ENCODE measurements around the gene TRIM39. TPM values are rescaled to one million over a fixed set of nuclear protein-coding genes. Genes with fewer than 3 reads are reported as not detected.

TRIM39 gene
- total and polyA plus RNA-seq, 8 donors: 5.6 to 12.5 (median 6.9) TPM

GRCh38 chr6:30349421-30350177, 22.9 kb downstream of the TRIM39 start:
- 47 to 50% methylated on average over 3 of the region's 3 CpGs for WGBS, 2 donors
- no peak for ATAC-seq
- no peaks in the 10 kb centered on the region for H3K36me3 ChIP-seq
- H3K9me3 ChIP-seq: no peaks in the 10 kb centered on the region
- intact Hi-C loops (cut with DNase I): no loop called here
- no peak for TF ChIP-seq CTCF (IDR thresholded peaks at IDR 0.05)
- peaks cover 0 to 3% (median 0%) of the 10 kb centered on the region in 3 donors for H3K4me1 ChIP-seq
- no peak overlapping the region for H3K27ac ChIP-seq
- H3K27me3 ChIP-seq: no peaks in the 10 kb centered on the region
- no peak for FAIRE-seq
- H3K4me3 ChIP-seq: no peak overlapping the region
- DNase-seq: no peak

- Histone ChIP-seq H3K27ac (no peak overlapping the region), H3K4me1 (peaks cover 0 to 3% (median 0%) of the 10 kb centered on the region in 3 donors), H3K36me3 (no peaks in the 10 kb centered on the region), H3K9me3 (no peaks in the 10 kb centered on the region), H3K4me3 (no peak overlapping the region), H3K27me3 (no peaks in the 10 kb centered on the region)
- no peak for DNase-seq
- intact Hi-C loops (cut with DNase I): no loop called here
- no peak for TF ChIP-seq CTCF (IDR thresholded peaks at IDR 0.05)
- no peak for ATAC-seq
- no peak for FAIRE-seq
- 68 to 78% methylated on average over 1 of the region's 1 CpG for WGBS, 2 donors
Measured at GRCh38 chr6:30350524-30350923, 23.8 kb downstream of the TRIM39 start.

GRCh38 chr6:30352550-30352949, 25.8 kb downstream of the TRIM39 start:
- no peak overlapping the region for H3K27ac ChIP-seq
- intact Hi-C loops (cut with DNase I): no loop called here
- no peak for TF ChIP-seq CTCF (IDR thresholded peaks at IDR 0.05)
- no peaks in the 10 kb centered on the region for H3K4me1 ChIP-seq
- no peaks in the 10 kb centered on the region for H3K9me3 ChIP-seq
- no peaks in the 10 kb centered on the region for H3K27me3 ChIP-seq
- DNase-seq: no peak
- H3K4me3 ChIP-seq: no peak overlapping the region
- 80 to 83% methylated on average over 2 of the region's 2 CpGs for WGBS, 2 donors
- no peaks in the 10 kb centered on the region for H3K36me3 ChIP-seq
- no peak for FAIRE-seq
- no peak for ATAC-seq

- FAIRE-seq (no peak), ATAC-seq (no peak), DNase-seq (no peak)
- Histone ChIP-seq H3K27me3 (peaks cover 0 to 10% (median 3%) of the 10 kb centered on the region in 4 donors), H3K36me3 (no peaks in the 10 kb centered on the region), H3K9me3 (no peaks in the 10 kb centered on the region), H3K4me3 (no peak overlapping the region), H3K4me1 (no peaks in the 10 kb centered on the region), H3K27ac (no peak overlapping the region)
- intact Hi-C loops (cut with DNase I): no loop called here
- TF ChIP-seq CTCF (IDR thresholded peaks at IDR 0.05): no peak
- 58 to 63% methylated on average over 4 of the region's 4 CpGs for WGBS, 2 donors
Measured at GRCh38 chr6:30355281-30355680, 28.6 kb downstream of the TRIM39 start.

- FAIRE-seq (no peak), DNase-seq (no peak)
- intact Hi-C loops (cut with DNase I): no loop called here
Measured at GRCh38 chr6:30356536-30356935, 29.8 kb downstream of the TRIM39 start.

More at GRCh38 chr6:30356536-30356935, 29.8 kb downstream of the TRIM39 start:
- peaks cover 0 to 10% (median 4%) of the 10 kb centered on the region in 4 donors for H3K27me3 ChIP-seq
- TF ChIP-seq CTCF (IDR thresholded peaks at IDR 0.05): no peak
- H3K27ac ChIP-seq: no peak overlapping the region
- H3K36me3 ChIP-seq: no peaks in the 10 kb centered on the region
- no peak overlapping the region for H3K4me3 ChIP-seq
- no peaks in the 10 kb centered on the region for H3K4me1 ChIP-seq
- 40 to 65% methylated on average over 1 of the region's 1 CpG for WGBS, 2 donors
- no peaks in the 10 kb centered on the region for H3K9me3 ChIP-seq
- peak in 1 of 4 donors; percentile 54 for ATAC-seq

Measured in pancreas (tissue), 10 donors.